Stimulated activated CD4-positive, alpha-beta T cell treated with anti-CD3 and anti-CD28 coated beads, TNF-alpha, amount 100 ng/mL, for 48 hours (primary cell): Measurements from ENCODE around the gene RBP5.

ENCODE experiments used
- DNase-seq, 3 donors: peaks; one replicate each; pipeline ENCODE4 v3.0.0-alpha.2; 2020; ENCODE audit warnings: low read depth in 3 of 3

RBP5 gene

DNA sequence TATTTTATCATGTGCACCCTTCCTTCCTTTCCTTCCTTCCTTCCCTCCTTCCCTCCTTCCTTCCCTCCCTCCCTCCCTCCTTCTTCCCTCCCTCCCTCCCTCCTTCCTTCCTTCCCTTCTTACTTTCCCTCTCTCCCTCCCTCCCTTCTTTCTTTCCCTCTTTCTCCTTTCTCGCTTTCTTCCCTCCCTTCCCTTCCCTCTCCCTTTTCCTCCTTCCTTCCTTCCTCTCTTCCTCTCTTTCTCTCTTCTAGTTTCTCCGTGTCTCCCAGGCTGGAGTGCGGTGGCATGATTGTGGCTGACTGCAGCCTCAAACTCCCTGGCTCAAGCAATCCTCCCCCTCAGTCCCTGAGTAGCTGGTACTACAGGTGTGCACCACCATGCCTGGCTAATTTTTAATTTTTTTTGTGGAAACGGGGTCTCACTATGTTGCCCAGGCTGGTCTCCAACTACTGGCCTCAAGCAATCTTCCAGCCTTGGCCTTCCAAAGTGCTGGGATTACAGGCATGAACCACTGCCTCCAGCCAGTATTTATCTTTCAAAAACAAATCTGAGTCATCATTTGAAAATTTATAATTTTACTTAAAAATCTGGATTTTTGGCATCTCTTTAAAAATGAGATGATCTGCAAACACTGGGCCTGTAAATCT is 27.5 kb downstream of the RBP5 start:
- DNase-seq = no peak

DNA sequence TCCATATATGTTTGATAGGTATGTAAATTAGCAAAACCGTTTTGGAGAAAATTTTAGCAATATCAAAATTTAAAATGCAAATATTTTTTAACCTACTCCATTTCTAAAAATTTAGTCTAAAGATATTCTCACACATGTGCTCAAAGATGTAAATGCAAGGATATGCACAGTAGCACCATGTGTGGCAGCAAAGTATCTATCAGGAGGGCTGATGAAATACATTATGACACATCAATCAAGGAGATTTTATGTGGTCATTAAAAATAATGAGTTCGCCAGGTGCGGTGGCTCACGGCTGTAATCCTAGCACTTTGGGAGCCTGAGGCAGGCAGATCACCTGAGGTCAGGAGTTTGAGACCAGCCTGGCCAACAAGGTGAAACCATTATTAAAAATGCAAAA is 28.4 kb downstream of the RBP5 start:
- DNase-seq = no peak

DNA sequence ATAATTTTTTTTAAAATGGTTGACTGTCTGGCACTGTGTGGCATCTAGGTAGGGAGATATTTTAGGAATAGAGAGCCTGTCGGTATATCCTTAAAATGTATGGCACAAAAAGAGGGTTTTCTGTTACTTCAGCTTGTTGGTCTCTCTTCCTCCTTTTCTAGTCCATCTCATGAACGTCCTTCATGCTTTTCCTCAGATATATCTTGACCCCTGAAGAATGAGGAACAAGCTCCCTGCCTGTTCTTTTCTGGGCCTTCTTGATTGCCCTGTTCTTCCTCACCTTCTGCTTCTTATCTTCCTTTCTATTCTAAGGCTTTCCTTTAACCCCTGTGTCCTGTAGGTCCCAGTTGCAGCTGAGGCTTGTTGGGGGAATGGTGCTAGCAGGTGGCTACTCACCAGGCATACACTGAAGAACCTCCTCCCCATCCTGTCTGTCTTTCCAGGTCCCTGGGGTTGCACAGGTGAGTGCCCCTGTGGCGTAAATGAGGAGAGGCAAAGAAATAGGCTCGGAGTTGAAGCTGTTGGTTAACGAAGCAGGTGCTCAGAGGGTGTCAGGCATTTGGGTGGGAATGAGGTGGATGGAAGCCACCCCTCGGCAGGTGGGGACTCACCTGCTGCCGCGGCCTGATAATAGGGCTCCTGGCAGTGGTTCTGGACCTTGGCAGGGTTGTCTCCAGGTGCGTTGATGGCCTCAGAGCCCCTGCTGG is 29.2 kb downstream of the RBP5 start:
- no peak for DNase-seq

- DNase-seq = no peak
Observed at GRCh38 chr12:7096979-7097378, 31.7 kb downstream of the RBP5 start.

DNA sequence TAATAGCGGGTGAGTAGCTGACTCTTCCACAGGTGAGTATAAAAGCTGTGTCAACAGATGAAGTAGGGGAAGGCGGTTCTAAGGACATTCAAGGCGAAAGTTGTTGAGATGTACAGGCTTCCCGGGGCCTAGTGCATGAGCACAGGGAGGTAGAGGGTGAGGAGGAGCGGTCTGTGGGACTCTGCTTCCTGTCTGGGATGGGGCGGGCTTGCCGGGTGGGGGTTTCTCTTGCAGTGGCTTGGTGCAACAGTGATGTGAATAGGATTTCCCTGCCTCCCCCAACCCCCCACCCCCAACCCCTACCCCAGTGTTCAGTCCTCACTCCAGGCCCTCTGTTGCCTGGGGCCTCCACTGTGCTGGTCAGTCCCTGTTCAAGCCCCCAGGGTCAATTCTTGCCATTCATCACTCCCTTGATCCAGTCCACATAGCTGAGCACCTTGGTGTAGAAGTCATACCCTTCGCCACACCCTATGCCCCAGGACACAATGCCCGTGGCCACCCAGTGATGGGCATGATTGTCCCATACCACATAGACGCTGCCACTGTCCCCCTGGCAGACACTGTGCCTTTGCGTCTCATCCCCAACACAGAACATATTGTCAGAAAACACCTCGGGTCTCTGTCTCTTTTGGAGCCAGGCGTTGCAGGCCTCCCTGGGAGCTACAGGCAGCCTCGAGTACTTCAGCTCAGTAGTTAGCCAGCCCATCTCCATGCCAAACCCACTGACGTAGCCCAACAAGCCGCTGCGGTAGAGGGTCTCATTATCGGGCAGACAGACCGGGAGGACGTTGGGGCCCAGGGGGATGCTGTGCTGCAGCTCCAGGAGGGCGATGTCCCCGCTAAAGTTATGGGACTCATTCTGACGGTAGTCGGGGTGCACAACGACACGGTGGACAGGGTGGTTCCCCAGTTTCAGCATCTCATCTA is 32.4 kb downstream of the RBP5 start:
- DNase-seq = no peak

DNA sequence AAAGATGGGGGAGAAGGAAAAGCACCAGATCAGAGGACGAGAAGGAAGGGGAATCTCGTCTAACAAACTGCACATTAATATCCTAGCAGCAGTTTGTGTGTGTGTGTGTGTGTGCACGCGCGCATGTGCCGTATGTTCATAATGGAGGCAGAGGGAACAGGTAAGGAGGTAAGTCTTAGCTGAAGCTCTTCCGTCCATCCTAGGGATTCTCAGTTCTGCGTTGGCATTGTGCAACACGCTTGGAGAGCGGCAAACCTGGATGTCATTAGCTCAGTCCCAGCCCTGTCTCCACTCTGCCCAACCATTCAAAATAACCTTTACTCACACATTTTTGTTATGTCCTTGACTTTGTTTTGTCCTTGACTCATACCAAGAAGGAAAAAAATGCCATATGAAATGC is 34.8 kb downstream of the RBP5 start:
- DNase-seq = no peak

- DNase-seq = no peak
Observed at GRCh38 chr12:7093486-7093885, 35.2 kb downstream of the RBP5 start.

GRCh38 chr12:7092986-7093460 is 35.7 kb downstream of the RBP5 start:
- DNase-seq = no peak

GRCh38 chr12:7092229-7092985 is 36.3 kb downstream of the RBP5 start, which contains the start of gene C1R:
C1R (minus strand) TSS chr12:7092445; CDS start chr12:7092388, 57 bp downstream.
- peak; percentile 34 to 57 (median 49) for DNase-seq

DNA sequence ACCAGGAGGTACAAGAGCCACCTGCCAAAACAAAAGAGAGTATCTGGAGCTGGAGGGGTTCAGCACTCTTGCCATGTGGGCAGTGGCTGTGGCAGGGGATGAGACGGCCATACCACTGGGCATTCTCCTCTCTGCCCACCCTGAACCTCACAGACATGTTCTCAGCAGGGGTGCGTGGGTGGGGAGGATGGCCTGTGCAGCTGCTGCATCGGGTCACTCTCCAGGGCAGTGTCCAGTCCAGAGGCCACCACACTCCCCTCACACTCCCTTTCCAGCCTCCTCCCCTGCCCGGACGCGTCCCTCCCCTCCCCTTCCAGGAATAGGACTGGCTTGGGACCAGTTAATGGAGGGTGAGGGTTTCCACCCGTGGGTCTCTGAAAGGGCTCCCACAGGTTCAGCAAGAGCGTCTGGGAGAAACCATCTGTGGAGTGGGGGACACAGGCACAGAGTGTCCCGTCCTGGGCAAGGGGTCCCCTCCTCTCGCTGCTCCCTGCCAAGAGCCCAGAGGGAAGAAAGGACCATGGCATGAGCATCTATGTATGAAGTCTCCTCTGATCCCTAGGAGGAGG is 36.9 kb downstream of the RBP5 start:
- no peak for DNase-seq

DNA sequence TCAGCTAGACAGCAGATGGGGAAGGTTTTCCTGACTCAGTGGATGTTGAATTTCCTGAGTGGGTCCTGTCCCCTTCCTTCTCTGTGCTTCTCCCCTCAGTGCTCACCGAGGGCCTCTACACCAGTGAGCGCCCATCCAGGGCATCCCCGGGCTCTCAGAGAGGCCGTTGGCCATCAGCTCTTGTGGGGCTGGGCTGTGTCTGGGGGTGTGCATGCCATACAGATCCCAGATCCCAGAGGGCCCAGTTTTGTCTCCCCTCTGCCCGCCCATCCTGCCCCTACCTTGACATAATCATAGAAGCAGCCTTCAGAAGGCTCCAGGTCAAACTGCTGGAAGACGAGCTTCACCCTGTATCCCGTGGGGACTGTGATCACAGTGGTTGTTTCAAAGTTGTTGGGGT is 37.5 kb downstream of the RBP5 start:
- no peak for DNase-seq

- DNase-seq = no peak
Observed at GRCh38 chr12:7090222-7090998, 38.3 kb downstream of the RBP5 start.

DNA sequence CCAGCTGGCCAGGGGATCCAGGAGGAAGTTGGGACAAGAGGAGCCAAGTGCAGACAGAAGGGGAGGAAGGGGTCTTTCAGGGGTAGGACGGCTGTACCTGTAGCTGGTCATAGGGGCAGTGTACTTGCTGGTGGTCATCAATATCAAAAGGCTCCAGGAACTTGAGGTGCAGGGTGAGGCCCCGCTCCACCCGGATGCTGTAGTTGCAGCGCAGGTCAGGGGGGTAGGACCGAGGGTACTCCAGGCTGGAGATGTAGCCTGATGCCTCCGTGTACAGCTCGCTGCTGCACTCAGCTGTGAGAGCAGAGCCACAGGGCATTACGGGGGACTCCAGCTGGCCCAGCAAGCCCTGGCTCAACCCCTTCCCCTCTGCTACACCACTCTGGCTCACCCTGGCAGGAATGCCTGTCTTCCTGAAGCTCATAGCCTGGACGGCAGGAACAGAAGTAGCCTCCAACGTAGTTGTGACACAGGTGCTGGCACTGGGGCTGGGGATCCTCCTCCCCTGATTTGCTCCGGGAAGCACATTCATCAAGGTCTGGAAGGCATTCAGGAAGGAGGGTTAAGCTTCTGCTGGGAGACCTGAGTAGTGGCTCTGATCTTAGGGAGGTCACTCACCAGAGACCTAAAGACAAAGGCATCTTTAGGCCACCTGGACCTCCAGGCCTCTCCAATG is 39.4 kb downstream of the RBP5 start:
- no peak for DNase-seq

- no peak for DNase-seq
Observed at GRCh38 chr12:7083125-7083524, 45.6 kb downstream of the RBP5 start.

DNA sequence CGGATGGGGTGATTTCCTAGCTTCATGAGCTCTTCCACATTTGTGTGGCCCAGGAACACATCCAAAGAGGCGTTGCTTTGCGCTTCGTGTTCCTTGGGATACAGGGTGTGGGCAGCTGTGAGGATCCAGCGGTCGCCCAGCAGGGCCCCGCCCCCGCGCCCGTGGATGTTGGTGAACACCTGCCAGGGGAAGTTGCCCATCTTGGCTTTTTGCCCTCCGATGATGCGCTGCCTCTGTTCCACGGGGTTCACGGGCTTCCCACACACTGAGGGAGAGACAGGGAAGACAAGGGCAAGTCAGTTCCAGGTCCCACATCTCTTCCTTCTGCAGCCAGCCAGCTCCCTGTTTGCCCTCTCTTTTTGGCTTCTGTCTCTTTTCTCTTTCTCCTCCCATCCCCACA is 47.7 kb downstream of the RBP5 start:
- no peak for DNase-seq

DNA sequence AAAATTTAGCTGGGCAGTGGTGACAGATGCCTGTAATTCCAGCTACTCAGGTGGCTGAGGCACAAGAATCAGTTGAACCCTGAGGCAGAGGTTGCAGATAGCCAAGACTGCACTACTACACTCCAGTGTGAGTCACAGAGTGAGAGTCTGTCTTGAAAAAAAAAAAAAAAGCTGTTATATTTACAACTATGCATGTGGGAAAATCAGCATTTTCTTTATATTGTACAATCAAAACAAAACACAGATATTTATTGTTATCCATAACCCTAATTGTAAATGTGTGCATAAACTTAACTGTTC is 48.9 kb downstream of the RBP5 start:
- no peak for DNase-seq

- no peak for DNase-seq
Observed at GRCh38 chr12:7078163-7078562, 50.5 kb downstream of the RBP5 start.

GRCh38 chr12:7076493-7076892 is 52.2 kb downstream of the RBP5 start:
- no peak for DNase-seq

GRCh38 chr12:7075939-7076338 is 52.8 kb downstream of the RBP5 start:
- no peak for DNase-seq

DNA sequence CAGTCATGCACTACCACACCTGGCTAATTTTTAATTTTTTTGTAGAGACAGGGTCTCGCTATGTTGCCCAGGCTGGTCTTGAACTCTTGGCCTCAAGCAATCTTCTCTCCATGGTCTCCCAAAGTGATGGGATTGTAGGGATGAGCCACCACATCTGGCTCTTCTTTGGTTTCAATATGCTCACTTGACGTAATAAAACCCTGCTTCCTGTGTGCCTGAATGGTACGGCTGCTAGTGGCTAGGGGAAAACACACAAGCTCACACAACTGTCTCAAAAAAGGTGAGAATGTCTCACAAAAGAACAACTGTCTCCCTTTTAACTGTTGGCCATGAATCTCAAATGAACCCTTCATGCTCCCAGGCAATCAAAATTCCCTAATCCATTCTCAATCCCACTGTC is 53.2 kb downstream of the RBP5 start:
- no peak for DNase-seq
